WTC11 (cell line): Measurements from ENCODE around the gene MAP1B. TPM values are rescaled to one million over a fixed set of nuclear protein-coding genes. Genes with fewer than 3 reads are reported as not detected.

Experiments used
- ATAC-seq: fragments of 200-7000 bp; cut with Tn5 transposase; 2 replicates; pipeline ENCODE4 v1.10.0; 2021; ENCODE audit warnings: mild to moderate bottlenecking, moderate library complexity
- CTCF ChIA-PET: fragments of 300-600 bp; sonication (Branson Sonifier 250); formaldehyde crosslinking; loops from one replicate; lab custom pipeline; 2021; ENCODE audit warnings: antibody characterized with exemption; lab: Charles Lee
- POLR2A ChIA-PET: fragments of 350-600 bp; sonication (Branson Sonifier 250); formaldehyde crosslinking; loops from one replicate; lab custom pipeline; 2021; ENCODE audit warnings: antibody characterized with exemption; lab: Charles Lee
- DNase-seq: peaks from one replicate; pipeline ENCODE4 v3.0.0; 2021; ENCODE audit warnings: low spot score
- H3K27ac Mint-ChIP-seq: 2 replicates; pipeline ENCODE4 v1.8.0; 2021; ENCODE audit warnings: mixed read lengths
- H3K27me3 Mint-ChIP-seq: 2 replicates; pipeline ENCODE4 v1.8.0; 2021; ENCODE audit warnings: low read depth, mild to moderate bottlenecking, moderate library complexity, mixed read lengths
- H3K36me3 Mint-ChIP-seq: 2 replicates; pipeline ENCODE4 v1.8.0; 2021; ENCODE audit warnings: mixed read lengths
- H3K4me1 Mint-ChIP-seq: 2 replicates; pipeline ENCODE4 v1.8.0; 2022; ENCODE audit warnings: mixed read lengths
- H3K4me3 Mint-ChIP-seq: 2 replicates; pipeline ENCODE4 v1.8.0; 2021; ENCODE audit warnings: mild to moderate bottlenecking, moderate library complexity, mixed read lengths
- H3K9me3 Mint-ChIP-seq: 2 replicates; pipeline ENCODE4 v1.8.0; 2021; ENCODE audit warnings: mixed read lengths
- FOXK1 ChIP-seq: sonication (generic); formaldehyde crosslinking; IDR thresholded peaks from 2 replicates; pipeline ENCODE4 v1.8.0; 2022; ENCODE audit warnings: mild to moderate bottlenecking, moderate library complexity, missing genetic modification reagents
- GRHL2 ChIP-seq: fragments of 250-450 bp; sonication (Bioruptor Pico); IDR thresholded peaks from 2 replicates; pipeline ENCODE4 v1.8.0; 2022; ENCODE audit warnings: mild to moderate bottlenecking, moderate library complexity; ENCODE audit not compliant: insufficient replicate concordance, severe bottlenecking
- IRF2 ChIP-seq: sonication (generic); formaldehyde crosslinking; IDR thresholded peaks from 2 replicates; pipeline ENCODE4 v1.8.0; 2022; ENCODE audit warnings: low read depth, missing genetic modification reagents, borderline replicate concordance
- MXD4 ChIP-seq: fragments of 250-450 bp; sonication (Bioruptor Pico); IDR thresholded peaks from 2 replicates; pipeline ENCODE4 v1.8.0; 2021; ENCODE audit warnings: mild to moderate bottlenecking, moderate library complexity, borderline replicate concordance
- NFATC4 ChIP-seq: fragments of 250-450 bp; sonication (Bioruptor Pico); IDR thresholded peaks from 2 replicates; pipeline ENCODE4 v1.9.0; 2021; ENCODE audit warnings: mild to moderate bottlenecking
- NFYB ChIP-seq: sonication (generic); formaldehyde crosslinking; conservative IDR thresholded peaks from 2 replicates; pipeline ENCODE4 v1.8.0; 2022; ENCODE audit warnings: low read depth, missing genetic modification reagents
- PRRX2 ChIP-seq: fragments of 250-450 bp; sonication (Bioruptor Pico); IDR thresholded peaks from 2 replicates; pipeline ENCODE4 v1.8.0; 2021; ENCODE audit warnings: mild to moderate bottlenecking
- RELA ChIP-seq: sonication (generic); formaldehyde crosslinking; IDR thresholded peaks from 2 replicates; pipeline ENCODE4 v1.8.1; 2022; ENCODE audit warnings: missing genetic modification reagents, mild to moderate bottlenecking, borderline replicate concordance
- SMAD4 ChIP-seq: sonication (generic); formaldehyde crosslinking; IDR thresholded peaks from 2 replicates; pipeline ENCODE4 v1.8.0; 2022; ENCODE audit warnings: mild to moderate bottlenecking, missing genetic modification reagents
- SOX15 ChIP-seq: fragments of 250-450 bp; sonication (Bioruptor Pico); IDR thresholded peaks from 2 replicates; pipeline ENCODE4 v1.9.0; 2021; ENCODE audit warnings: mild to moderate bottlenecking
- ZNF317 ChIP-seq: sonication (generic); formaldehyde crosslinking; IDR thresholded peaks from 2 replicates; pipeline ENCODE4 v1.8.1; 2023; ENCODE audit warnings: low read depth, mild to moderate bottlenecking, moderate library complexity, missing genetic modification reagents, borderline replicate concordance
- total RNA-seq: library from RNA; stranded (reverse); gene quantifications from 3 replicates; pipeline ENCODE4 v1.2.3, GENCODE V29; 2021
- TF ChIP-seq, protein P1 (sequence below): sonication (generic); formaldehyde crosslinking; IDR thresholded peaks from 2 replicates; pipeline ENCODE4 v1.8.0; 2022; ENCODE audit warnings: mild to moderate bottlenecking, missing genetic modification reagents
- TF ChIP-seq, protein P2 (sequence below): sonication (generic); formaldehyde crosslinking; IDR thresholded peaks from 2 replicates; pipeline ENCODE4 v1.8.0; 2022; ENCODE audit warnings: mild to moderate bottlenecking, missing genetic modification reagents
- TF ChIP-seq, protein P3 (sequence below): fragments of 250-450 bp; sonication (Bioruptor Pico); IDR thresholded peaks from 2 replicates; pipeline ENCODE4 v1.8.0; 2021; ENCODE audit warnings: mild to moderate bottlenecking
- TF ChIP-seq, protein P4 (sequence below): sonication (generic); formaldehyde crosslinking; IDR thresholded peaks from 2 replicates; pipeline ENCODE4 v1.8.0; 2023; ENCODE audit warnings: missing genetic modification reagents, mild to moderate bottlenecking, borderline replicate concordance
- TF ChIP-seq, protein P5 (sequence below): fragments of 200-600 bp; IDR thresholded peaks from 2 replicates; pipeline ENCODE4 v1.8.0; 2022; ENCODE audit warnings: antibody characterized with exemption
- TF ChIP-seq, protein P6 (sequence below): sonication (generic); formaldehyde crosslinking; IDR thresholded peaks from 2 replicates; pipeline ENCODE4 v1.8.0; 2022; ENCODE audit warnings: mild to moderate bottlenecking, missing genetic modification reagents
- TF ChIP-seq, protein P7 (sequence below): fragments of 250-450 bp; sonication (Bioruptor Pico); IDR thresholded peaks from 2 replicates; pipeline ENCODE4 v1.9.0; 2021; ENCODE audit warnings: mild to moderate bottlenecking
- TF ChIP-seq, protein P8 (sequence below): sonication (generic); formaldehyde crosslinking; IDR thresholded peaks from 2 replicates; pipeline ENCODE4 v1.8.1; 2022; ENCODE audit warnings: low read depth, missing genetic modification reagents, borderline replicate concordance
- TF ChIP-seq, protein P9 (sequence below): sonication (generic); formaldehyde crosslinking; IDR thresholded peaks from 2 replicates; pipeline ENCODE4 v1.8.1; 2023; ENCODE audit warnings: mild to moderate bottlenecking, moderate library complexity, missing genetic modification reagents
- TF ChIP-seq, protein P10 (sequence below): sonication (generic); formaldehyde crosslinking; IDR thresholded peaks from 2 replicates; pipeline ENCODE4 v1.8.1; 2023; ENCODE audit warnings: mild to moderate bottlenecking, missing genetic modification reagents, moderate library complexity

MAP1B gene
- total RNA-seq, 1 experiment from 2014 or later, result 95.0 TPM

DNA sequence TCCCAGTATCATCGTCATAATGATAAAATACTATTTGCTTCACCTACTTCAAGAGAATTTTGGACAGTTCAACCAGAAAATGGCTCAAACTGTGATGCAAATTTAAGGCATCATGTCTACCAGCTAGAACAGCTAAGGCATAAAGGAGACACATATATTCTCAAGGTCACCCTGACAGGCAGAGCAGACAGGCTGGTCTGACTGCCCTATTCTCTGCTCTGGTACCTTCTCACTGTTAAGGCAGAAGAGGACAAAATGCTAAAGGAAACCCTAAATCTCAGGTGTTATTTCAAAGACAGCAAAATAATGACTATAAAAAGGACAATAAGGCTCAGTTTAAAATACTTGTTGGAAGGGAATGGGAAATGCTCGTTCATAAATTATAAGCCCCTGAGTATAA is 125.6 kb downstream of the MAP1B start (continued):
- TF ChIP-seq, protein P1, sequence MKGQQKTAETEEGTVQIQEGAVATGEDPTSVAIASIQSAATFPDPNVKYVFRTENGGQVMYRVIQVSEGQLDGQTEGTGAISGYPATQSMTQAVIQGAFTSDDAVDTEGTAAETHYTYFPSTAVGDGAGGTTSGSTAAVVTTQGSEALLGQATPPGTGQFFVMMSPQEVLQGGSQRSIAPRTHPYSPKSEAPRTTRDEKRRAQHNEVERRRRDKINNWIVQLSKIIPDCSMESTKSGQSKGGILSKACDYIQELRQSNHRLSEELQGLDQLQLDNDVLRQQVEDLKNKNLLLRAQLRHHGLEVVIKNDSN (CRISPR knock-in tag), result no peak
- no peak for TF ChIP-seq PRRX2 (CRISPR knock-in tag)
- TF ChIP-seq, protein P2, sequence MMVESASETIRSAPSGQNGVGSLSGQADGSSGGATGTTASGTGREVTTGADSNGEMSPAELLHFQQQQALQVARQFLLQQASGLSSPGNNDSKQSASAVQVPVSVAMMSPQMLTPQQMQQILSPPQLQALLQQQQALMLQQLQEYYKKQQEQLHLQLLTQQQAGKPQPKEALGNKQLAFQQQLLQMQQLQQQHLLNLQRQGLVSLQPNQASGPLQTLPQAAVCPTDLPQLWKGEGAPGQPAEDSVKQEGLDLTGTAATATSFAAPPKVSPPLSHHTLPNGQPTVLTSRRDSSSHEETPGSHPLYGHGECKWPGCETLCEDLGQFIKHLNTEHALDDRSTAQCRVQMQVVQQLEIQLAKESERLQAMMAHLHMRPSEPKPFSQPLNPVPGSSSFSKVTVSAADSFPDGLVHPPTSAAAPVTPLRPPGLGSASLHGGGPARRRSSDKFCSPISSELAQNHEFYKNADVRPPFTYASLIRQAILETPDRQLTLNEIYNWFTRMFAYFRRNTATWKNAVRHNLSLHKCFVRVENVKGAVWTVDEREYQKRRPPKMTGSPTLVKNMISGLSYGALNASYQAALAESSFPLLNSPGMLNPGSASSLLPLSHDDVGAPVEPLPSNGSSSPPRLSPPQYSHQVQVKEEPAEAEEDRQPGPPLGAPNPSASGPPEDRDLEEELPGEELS (CRISPR knock-in tag), result no peak
- no peak for TF ChIP-seq FOXK1 (CRISPR knock-in tag)
- TF ChIP-seq SMAD4 (CRISPR knock-in tag), result no peak
- TF ChIP-seq, protein P3, sequence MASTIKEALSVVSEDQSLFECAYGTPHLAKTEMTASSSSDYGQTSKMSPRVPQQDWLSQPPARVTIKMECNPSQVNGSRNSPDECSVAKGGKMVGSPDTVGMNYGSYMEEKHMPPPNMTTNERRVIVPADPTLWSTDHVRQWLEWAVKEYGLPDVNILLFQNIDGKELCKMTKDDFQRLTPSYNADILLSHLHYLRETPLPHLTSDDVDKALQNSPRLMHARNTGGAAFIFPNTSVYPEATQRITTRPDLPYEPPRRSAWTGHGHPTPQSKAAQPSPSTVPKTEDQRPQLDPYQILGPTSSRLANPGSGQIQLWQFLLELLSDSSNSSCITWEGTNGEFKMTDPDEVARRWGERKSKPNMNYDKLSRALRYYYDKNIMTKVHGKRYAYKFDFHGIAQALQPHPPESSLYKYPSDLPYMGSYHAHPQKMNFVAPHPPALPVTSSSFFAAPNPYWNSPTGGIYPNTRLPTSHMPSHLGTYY, result no peak
- no peak for TF ChIP-seq NFYB
- TF ChIP-seq NFATC4, result no peak
- TF ChIP-seq, all 79 proteins: peak for 0

DNA sequence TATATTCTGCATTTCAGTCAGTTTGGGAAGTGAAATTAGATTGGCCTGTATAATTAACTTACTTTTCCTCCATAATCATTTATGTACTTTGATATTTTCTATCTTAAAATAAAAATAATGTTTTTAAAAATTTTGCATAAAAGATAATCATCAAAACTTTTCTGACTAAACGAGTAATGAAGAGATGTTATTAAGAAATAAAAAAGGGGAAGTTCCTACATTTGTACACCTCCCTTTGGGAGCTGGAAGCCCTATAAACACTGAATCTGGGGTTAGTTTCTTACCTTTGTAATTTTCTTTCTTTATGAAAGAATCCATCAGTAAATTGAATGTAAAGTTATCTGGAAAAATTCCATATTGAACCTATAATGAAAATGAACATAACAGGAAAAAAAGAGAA is 126.6 kb downstream of the MAP1B start:
- H3K4me1 Mint-ChIP-seq, result peaks cover 55% of the 10 kb centered on the region
- TF ChIP-seq RELA (CRISPR knock-in tag) (no peak), SOX15 (CRISPR knock-in tag) (no peak), MXD4 (CRISPR knock-in tag) (no peak), GRHL2 (CRISPR knock-in tag) (no peak), ZNF317 (no peak), IRF2 (CRISPR knock-in tag) (no peak)
- TF ChIP-seq, protein P4, sequence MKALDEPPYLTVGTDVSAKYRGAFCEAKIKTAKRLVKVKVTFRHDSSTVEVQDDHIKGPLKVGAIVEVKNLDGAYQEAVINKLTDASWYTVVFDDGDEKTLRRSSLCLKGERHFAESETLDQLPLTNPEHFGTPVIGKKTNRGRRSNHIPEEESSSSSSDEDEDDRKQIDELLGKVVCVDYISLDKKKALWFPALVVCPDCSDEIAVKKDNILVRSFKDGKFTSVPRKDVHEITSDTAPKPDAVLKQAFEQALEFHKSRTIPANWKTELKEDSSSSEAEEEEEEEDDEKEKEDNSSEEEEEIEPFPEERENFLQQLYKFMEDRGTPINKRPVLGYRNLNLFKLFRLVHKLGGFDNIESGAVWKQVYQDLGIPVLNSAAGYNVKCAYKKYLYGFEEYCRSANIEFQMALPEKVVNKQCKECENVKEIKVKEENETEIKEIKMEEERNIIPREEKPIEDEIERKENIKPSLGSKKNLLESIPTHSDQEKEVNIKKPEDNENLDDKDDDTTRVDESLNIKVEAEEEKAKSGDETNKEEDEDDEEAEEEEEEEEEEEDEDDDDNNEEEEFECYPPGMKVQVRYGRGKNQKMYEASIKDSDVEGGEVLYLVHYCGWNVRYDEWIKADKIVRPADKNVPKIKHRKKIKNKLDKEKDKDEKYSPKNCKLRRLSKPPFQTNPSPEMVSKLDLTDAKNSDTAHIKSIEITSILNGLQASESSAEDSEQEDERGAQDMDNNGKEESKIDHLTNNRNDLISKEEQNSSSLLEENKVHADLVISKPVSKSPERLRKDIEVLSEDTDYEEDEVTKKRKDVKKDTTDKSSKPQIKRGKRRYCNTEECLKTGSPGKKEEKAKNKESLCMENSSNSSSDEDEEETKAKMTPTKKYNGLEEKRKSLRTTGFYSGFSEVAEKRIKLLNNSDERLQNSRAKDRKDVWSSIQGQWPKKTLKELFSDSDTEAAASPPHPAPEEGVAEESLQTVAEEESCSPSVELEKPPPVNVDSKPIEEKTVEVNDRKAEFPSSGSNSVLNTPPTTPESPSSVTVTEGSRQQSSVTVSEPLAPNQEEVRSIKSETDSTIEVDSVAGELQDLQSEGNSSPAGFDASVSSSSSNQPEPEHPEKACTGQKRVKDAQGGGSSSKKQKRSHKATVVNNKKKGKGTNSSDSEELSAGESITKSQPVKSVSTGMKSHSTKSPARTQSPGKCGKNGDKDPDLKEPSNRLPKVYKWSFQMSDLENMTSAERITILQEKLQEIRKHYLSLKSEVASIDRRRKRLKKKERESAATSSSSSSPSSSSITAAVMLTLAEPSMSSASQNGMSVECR (CRISPR knock-in tag), result no peak
- TF ChIP-seq, protein P5, sequence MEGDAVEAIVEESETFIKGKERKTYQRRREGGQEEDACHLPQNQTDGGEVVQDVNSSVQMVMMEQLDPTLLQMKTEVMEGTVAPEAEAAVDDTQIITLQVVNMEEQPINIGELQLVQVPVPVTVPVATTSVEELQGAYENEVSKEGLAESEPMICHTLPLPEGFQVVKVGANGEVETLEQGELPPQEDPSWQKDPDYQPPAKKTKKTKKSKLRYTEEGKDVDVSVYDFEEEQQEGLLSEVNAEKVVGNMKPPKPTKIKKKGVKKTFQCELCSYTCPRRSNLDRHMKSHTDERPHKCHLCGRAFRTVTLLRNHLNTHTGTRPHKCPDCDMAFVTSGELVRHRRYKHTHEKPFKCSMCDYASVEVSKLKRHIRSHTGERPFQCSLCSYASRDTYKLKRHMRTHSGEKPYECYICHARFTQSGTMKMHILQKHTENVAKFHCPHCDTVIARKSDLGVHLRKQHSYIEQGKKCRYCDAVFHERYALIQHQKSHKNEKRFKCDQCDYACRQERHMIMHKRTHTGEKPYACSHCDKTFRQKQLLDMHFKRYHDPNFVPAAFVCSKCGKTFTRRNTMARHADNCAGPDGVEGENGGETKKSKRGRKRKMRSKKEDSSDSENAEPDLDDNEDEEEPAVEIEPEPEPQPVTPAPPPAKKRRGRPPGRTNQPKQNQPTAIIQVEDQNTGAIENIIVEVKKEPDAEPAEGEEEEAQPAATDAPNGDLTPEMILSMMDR, result no peak
- TF ChIP-seq, protein P6, sequence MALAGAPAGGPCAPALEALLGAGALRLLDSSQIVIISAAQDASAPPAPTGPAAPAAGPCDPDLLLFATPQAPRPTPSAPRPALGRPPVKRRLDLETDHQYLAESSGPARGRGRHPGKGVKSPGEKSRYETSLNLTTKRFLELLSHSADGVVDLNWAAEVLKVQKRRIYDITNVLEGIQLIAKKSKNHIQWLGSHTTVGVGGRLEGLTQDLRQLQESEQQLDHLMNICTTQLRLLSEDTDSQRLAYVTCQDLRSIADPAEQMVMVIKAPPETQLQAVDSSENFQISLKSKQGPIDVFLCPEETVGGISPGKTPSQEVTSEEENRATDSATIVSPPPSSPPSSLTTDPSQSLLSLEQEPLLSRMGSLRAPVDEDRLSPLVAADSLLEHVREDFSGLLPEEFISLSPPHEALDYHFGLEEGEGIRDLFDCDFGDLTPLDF (CRISPR knock-in tag), result no peak
- TF ChIP-seq, protein P7, sequence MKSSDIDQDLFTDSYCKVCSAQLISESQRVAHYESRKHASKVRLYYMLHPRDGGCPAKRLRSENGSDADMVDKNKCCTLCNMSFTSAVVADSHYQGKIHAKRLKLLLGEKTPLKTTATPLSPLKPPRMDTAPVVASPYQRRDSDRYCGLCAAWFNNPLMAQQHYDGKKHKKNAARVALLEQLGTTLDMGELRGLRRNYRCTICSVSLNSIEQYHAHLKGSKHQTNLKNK (CRISPR knock-in tag), result no peak
- TF ChIP-seq, protein P8, sequence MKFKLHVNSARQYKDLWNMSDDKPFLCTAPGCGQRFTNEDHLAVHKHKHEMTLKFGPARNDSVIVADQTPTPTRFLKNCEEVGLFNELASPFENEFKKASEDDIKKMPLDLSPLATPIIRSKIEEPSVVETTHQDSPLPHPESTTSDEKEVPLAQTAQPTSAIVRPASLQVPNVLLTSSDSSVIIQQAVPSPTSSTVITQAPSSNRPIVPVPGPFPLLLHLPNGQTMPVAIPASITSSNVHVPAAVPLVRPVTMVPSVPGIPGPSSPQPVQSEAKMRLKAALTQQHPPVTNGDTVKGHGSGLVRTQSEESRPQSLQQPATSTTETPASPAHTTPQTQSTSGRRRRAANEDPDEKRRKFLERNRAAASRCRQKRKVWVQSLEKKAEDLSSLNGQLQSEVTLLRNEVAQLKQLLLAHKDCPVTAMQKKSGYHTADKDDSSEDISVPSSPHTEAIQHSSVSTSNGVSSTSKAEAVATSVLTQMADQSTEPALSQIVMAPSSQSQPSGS (CRISPR knock-in tag), result no peak
- TF ChIP-seq, protein P9, sequence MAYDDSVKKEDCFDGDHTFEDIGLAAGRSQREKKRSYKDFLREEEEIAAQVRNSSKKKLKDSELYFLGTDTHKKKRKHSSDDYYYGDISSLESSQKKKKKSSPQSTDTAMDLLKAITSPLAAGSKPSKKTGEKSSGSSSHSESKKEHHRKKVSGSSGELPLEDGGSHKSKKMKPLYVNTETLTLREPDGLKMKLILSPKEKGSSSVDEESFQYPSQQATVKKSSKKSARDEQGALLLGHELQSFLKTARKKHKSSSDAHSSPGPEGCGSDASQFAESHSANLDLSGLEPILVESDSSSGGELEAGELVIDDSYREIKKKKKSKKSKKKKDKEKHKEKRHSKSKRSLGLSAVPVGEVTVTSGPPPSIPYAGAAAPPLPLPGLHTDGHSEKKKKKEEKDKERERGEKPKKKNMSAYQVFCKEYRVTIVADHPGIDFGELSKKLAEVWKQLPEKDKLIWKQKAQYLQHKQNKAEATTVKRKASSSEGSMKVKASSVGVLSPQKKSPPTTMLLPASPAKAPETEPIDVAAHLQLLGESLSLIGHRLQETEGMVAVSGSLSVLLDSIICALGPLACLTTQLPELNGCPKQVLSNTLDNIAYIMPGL, result no peak
- TF ChIP-seq, protein P10, sequence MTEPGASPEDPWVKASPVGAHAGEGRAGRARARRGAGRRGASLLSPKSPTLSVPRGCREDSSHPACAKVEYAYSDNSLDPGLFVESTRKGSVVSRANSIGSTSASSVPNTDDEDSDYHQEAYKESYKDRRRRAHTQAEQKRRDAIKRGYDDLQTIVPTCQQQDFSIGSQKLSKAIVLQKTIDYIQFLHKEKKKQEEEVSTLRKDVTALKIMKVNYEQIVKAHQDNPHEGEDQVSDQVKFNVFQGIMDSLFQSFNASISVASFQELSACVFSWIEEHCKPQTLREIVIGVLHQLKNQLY (CRISPR knock-in tag), result no peak

More for the DNA sequence above, 126.6 kb downstream of the MAP1B start:
- no peaks in the 10 kb centered on the region for H3K27me3 Mint-ChIP-seq
- no peak overlapping the region for H3K4me3 Mint-ChIP-seq
- DNase-seq (no peak), ATAC-seq (no peak)
- no peak overlapping the region for H3K27ac Mint-ChIP-seq
- CTCF ChIA-PET, result interaction anchor here (2.2 kb wide), 1 partner anchor 11 kb away, joined by 7 read pairs; no protein-coding TSS in a partner anchor
- POLR2A ChIA-PET, result no interaction called here
- no peaks in the 10 kb centered on the region for H3K9me3 Mint-ChIP-seq
- peaks cover 23% of the 10 kb centered on the region for H3K36me3 Mint-ChIP-seq
